PC-3 (cell line): ENCODE data around the gene PHKB. TPM values are rescaled to one million over a fixed set of nuclear protein-coding genes. Genes with fewer than 3 reads are reported as not detected.
"Not testable (repeated sequence)": the region's sequence is repeated elsewhere in the genome, so short reads cannot be mapped to it uniquely, and the experiment has no call there.

Experiments
- ATAC-seq: fragments of 200-7000 bp; cut with Tn5 transposase; 2 replicates; pipeline ENCODE4 v1.9.1; 2020; ENCODE audit warnings: mild to moderate bottlenecking, moderate library complexity
- BruUV-seq: library from RNA; stranded (reverse); fragments of 400-500 nt; replicated peaks from 2 replicates; lab custom pipeline; 2021; lab: Mats Ljungman, UMichigan
- CTCF ChIA-PET: fragments of 300-600 bp; sonication (Branson Sonifier 250); formaldehyde crosslinking; loops from one replicate; lab custom pipeline; 2022; ENCODE audit warnings: antibody characterized with exemption; lab: Charles Lee
- POLR2A ChIA-PET: fragments of 300-600 bp; sonication (Branson Sonifier 250); formaldehyde crosslinking; loops from one replicate; lab custom pipeline; 2022; ENCODE audit warnings: antibody characterized with exemption; ENCODE audit not compliant: unreplicated experiment; lab: Charles Lee
- DNase-seq: peaks from one replicate; pipeline ENCODE4 v3.0.0-alpha.2; 2015
- H2AFZ ChIP-seq: fragments of 300-600 bp; sonication (generic); 2 replicates; pipeline ENCODE4 v1.6.0; 2016; ENCODE audit warnings: antibody characterized with exemption, low read length
- H3F3A ChIP-seq: fragments of 300-600 bp; sonication (generic); one replicate; pipeline ENCODE4 v1.6.0; 2017; ENCODE audit warnings: antibody characterized with exemption, low read length, control low read depth, mild to moderate bottlenecking; ENCODE audit not compliant: unreplicated experiment
- H3K27ac ChIP-seq: fragments of 300-600 bp; sonication (generic); 2 replicates; pipeline ENCODE4 v1.5.1; 2016; ENCODE audit warnings: mild to moderate bottlenecking, low read length
- H3K27me3 ChIP-seq: fragments of 300-600 bp; sonication (generic); 2 replicates; pipeline ENCODE4 v1.6.1; 2016; ENCODE audit warnings: low read length, mixed read lengths
- H3K36me3 ChIP-seq: fragments of 300-600 bp; sonication (generic); 2 replicates; pipeline ENCODE4 v1.6.1; 2016; ENCODE audit warnings: low read depth, mixed run types, low read length, mixed read lengths
- H3K4me1 ChIP-seq: fragments of 300-600 bp; sonication (generic); 2 replicates; pipeline ENCODE4 v1.5.1; 2016; ENCODE audit warnings: low read length; ENCODE audit not compliant: insufficient read depth
- H3K4me2 ChIP-seq: fragments of 300-600 bp; sonication (generic); 2 replicates; pipeline ENCODE4 v1.6.0; 2016; ENCODE audit warnings: low read length
- H3K4me3 ChIP-seq: fragments of 300-600 bp; sonication (generic); 2 replicates; pipeline ENCODE4 v1.5.1; 2016; ENCODE audit warnings: mild to moderate bottlenecking, low read length, mixed read lengths
- H3K79me2 ChIP-seq: fragments of 300-600 bp; sonication (generic); 2 replicates; pipeline ENCODE4 v1.6.1; 2017; ENCODE audit warnings: low read length, mixed read lengths
- H3K9ac ChIP-seq: fragments of 300-600 bp; sonication (generic); 2 replicates; pipeline ENCODE4 v1.6.0; 2016; ENCODE audit warnings: mild to moderate bottlenecking, low read length
- H3K9me2 ChIP-seq: fragments of 300-600 bp; sonication (generic); replicated peaks from 2 replicates; pipeline ENCODE4 v1.6.1; 2016; ENCODE audit warnings: mixed run types, low read length, mixed read lengths
- H3K9me3 ChIP-seq: fragments of 300-600 bp; sonication (generic); 2 replicates; pipeline ENCODE4 v1.6.1; 2016; ENCODE audit warnings: low read length, mixed read lengths
- H4K20me1 ChIP-seq: fragments of 300-600 bp; sonication (generic); 2 replicates; pipeline ENCODE4 v1.6.1; 2016; ENCODE audit warnings: low read length, mixed read lengths
- EZH2 ChIP-seq: fragments of 300-600 bp; sonication (generic); IDR thresholded peaks from one replicate; pipeline ENCODE4 v1.6.1; 2017; ENCODE audit warnings: antibody characterized with exemption, mild to moderate bottlenecking, low read length; ENCODE audit not compliant: unreplicated experiment
- EZH2phosphoT487 ChIP-seq: fragments of 300-600 bp; sonication (generic); IDR thresholded peaks from 2 replicates; pipeline ENCODE4 v1.6.1; 2018; ENCODE audit warnings: mild to moderate bottlenecking, antibody characterized with exemption, low read length, borderline replicate concordance
- intact Hi-C: fragments of 100-400 bp; cut with micrococcal nuclease; formaldehyde crosslinking; loops from 2 replicates; pipeline ENCODE4 v1.9.0; 2023
- total RNA-seq: library from RNA; depleted of rRNA; stranded (reverse); fragments of >200 nt; gene quantifications from 2 replicates; pipeline ENCODE4 v1.2.3, GENCODE V29; 2014
- TF ChIP-seq, protein P1 (sequence below): fragments of 300-600 bp; sonication (generic); conservative IDR thresholded peaks from 2 replicates; pipeline ENCODE4 v1.5.1; 2017; ENCODE audit warnings: antibody characterized with exemption, low read depth, mild to moderate bottlenecking, low read length

Gene PHKB
- total RNA-seq, 1 experiment from 2014 or later: 31.8 TPM

DNA sequence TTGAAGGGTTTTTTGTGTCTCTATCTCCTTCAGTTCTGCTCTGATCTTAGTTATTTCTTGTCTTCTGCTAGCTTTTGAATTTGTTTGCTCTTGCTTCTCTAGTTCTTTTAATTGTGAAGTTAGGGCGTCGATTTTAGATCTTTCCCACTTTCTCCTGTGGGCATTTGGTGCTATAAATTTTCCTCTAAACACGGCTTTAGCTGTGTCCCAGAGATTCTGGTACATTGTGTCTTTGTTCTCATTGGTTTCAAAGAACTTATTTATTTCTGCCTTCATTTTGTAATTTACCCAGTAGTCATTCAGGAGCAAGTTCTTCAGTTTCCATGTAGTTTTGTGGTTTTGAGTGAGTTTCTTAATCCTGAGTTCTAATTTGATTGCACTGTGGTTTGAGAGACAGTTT is 90.1 kb downstream of the PHKB start:
- H3K27me3 ChIP-seq, H3K27ac ChIP-seq, H3K4me2 ChIP-seq, H3K4me3 ChIP-seq, ATAC-seq, H3K79me2 ChIP-seq, intact Hi-C loops, CTCF ChIA-PET, H3K9me3 ChIP-seq, H3F3A ChIP-seq, H3K9ac ChIP-seq, H3K36me3 ChIP-seq, H3K9me2 ChIP-seq, H4K20me1 ChIP-seq, H3K4me1 ChIP-seq, BruUV-seq, DNase-seq, H2AFZ ChIP-seq: not testable (repeated sequence)
- POLR2A ChIA-PET: interaction anchor here (0.9 kb wide), 1 partner anchor 187 kb away, joined by 3 read pairs; no protein-coding TSS in a partner anchor

DNA sequence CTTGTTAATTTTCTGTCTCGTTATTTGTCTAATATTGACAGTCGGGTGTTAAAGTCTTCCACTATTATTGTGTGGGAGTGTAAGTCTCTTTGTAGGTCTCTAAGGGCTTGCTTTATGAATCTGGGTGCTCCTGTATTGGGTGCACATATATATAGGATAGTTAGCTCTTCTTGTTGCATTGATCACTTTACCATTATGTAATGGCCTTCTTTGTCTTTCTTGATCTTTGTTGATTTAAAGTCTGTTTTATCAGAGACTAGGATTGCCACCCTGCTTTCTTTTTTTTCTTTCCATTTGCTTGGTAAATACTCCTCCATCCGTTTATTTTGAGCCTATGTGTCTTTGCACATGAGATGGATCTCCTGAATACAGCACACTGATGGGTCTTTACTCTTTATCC is 90.6 kb downstream of the PHKB start:
- H3K9me3 ChIP-seq, H4K20me1 ChIP-seq, H3K9ac ChIP-seq, DNase-seq, H3K4me1 ChIP-seq, H3K27me3 ChIP-seq, H3K27ac ChIP-seq, H3K79me2 ChIP-seq, H2AFZ ChIP-seq, intact Hi-C loops, H3K4me2 ChIP-seq, H3K36me3 ChIP-seq, ATAC-seq, CTCF ChIA-PET, H3F3A ChIP-seq, BruUV-seq, H3K4me3 ChIP-seq, H3K9me2 ChIP-seq: not testable (repeated sequence)
- POLR2A ChIA-PET: interaction anchor here (0.9 kb wide), 1 partner anchor 188 kb away, joined by 3 read pairs; no protein-coding TSS in a partner anchor

DNA sequence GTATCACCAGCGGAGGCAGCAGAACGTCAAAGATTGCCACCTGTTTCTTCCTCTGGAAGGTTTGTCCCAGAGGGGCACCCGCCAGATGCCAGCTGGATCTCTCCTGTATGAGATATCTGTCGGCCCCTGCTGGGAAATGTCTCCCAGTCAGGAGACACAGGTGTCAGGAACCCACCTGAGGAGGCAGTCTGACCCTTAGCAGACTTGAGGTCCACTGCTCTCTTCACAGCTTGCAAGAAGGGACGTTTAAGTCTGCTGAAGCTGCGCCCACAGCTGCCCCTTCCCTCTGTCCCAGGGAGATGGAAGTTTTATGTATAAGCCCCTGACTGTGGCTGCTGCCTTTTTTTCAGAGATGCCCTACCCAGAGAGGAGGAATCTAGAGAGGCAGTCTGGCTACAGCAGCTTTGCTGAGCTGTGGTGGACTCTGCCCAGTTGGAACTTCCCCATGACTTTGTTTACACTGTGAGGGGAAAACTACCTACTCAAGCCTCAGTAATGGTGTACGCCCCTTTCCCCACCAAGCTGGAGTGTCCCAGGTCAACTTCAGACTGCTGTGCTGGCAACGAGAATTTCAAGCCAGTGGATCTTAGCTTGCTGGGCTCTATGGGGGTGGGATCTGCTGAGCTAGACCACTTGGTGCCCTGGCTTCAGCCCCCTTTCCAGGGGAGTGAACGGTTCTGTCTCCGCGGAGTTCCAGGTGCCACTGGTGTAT is 92.9 kb downstream of the PHKB start:
- H3K27me3 ChIP-seq: no peaks in the 10 kb centered on the region
- H3K4me2 ChIP-seq: no peak overlapping the region
- no peaks in the 10 kb centered on the region for H4K20me1 ChIP-seq
- no peak for TF ChIP-seq EZH2
- no peak for TF ChIP-seq EZH2phosphoT487
- TF ChIP-seq, protein P1, sequence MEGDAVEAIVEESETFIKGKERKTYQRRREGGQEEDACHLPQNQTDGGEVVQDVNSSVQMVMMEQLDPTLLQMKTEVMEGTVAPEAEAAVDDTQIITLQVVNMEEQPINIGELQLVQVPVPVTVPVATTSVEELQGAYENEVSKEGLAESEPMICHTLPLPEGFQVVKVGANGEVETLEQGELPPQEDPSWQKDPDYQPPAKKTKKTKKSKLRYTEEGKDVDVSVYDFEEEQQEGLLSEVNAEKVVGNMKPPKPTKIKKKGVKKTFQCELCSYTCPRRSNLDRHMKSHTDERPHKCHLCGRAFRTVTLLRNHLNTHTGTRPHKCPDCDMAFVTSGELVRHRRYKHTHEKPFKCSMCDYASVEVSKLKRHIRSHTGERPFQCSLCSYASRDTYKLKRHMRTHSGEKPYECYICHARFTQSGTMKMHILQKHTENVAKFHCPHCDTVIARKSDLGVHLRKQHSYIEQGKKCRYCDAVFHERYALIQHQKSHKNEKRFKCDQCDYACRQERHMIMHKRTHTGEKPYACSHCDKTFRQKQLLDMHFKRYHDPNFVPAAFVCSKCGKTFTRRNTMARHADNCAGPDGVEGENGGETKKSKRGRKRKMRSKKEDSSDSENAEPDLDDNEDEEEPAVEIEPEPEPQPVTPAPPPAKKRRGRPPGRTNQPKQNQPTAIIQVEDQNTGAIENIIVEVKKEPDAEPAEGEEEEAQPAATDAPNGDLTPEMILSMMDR: no peak
- no peak overlapping the region for H3K9ac ChIP-seq
- H3K9me3 ChIP-seq: no peaks in the 10 kb centered on the region
- H3K4me3 ChIP-seq: no peak overlapping the region
- H3K9me2 ChIP-seq: no peaks in the 10 kb centered on the region
- ChIA-PET POLR2A (no interaction called here), CTCF (no interaction called here)
- intact Hi-C loops: no loop called here
- no peaks in the 10 kb centered on the region for H3K36me3 ChIP-seq
- H3K4me1 ChIP-seq: no peaks in the 10 kb centered on the region
- ATAC-seq: no peak
- no peak overlapping the region for H3K27ac ChIP-seq
- H3F3A ChIP-seq: no peaks in the 10 kb centered on the region
- DNase-seq: no peak
- no peak overlapping the region for H2AFZ ChIP-seq
- BruUV-seq: no TSS peak
- H3K79me2 ChIP-seq: no peaks in the 10 kb centered on the region

DNA sequence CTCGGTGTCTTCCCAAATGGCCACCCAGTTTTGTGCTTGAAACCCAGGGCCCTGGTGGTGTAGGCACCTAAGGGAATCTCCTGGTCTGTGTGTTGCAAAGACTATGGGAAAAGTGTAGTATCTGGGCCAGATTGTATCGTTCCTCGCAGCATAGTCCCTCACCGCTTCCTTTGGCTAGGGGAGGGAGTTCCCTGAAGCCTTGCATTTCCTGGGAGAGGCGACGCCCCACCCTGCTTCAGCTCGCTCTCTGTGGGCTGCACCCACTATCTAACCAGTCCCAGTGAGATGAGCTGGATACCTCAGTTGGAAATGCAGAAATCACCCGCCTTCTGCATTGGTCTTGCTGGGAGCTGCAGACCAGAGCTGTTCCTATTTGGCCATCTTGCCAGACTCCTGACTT is 93.5 kb downstream of the PHKB start:
- H4K20me1 ChIP-seq, DNase-seq, intact Hi-C loops, H3K79me2 ChIP-seq, H3K27ac ChIP-seq, H3K9me3 ChIP-seq, H3K27me3 ChIP-seq, H3K4me1 ChIP-seq, H3K9ac ChIP-seq, CTCF ChIA-PET, H3K4me2 ChIP-seq, ATAC-seq, H3F3A ChIP-seq, H3K9me2 ChIP-seq, H3K4me3 ChIP-seq, H2AFZ ChIP-seq, H3K36me3 ChIP-seq, POLR2A ChIA-PET, BruUV-seq: not testable (repeated sequence)
